Stimulated activated naive B cell treated with anti-CD40 and anti-IgM and Interleukin-4, amounts not matched to agents 10 μg/mL and 1 μg/mL and 100 μg/mL, for 72 hours (primary cell): ENCODE data around the gene RPL4.
A peak's percentile ranks its signal among the peaks of the same experiment; 100 is the strongest.
"Not testable (repeated sequence)": the region's sequence is repeated elsewhere in the genome, so short reads cannot be mapped to it uniquely, and the experiment has no call there.

ENCODE experiments used
- ATAC-seq, 2 donors: fragments of 150-1000 bp; cut with Tn5 transposase; replicated peaks; 2 replicates each; pipeline ENCODE4 v1.10.0; 2021; ENCODE audit warnings: moderate library complexity in 1 of 2
- DNase-seq: peaks from one replicate; pipeline ENCODE4 v3.0.0; 2021
- H3K27ac Mint-ChIP-seq: one replicate; pipeline ENCODE4 v1.8.0; 2022; ENCODE audit warnings: mild to moderate bottlenecking, mixed read lengths
- H3K27me3 Mint-ChIP-seq, 2 donors: one replicate each; pipeline ENCODE4 v1.8.0; 2022; ENCODE audit warnings: mixed read lengths in 2 of 2
- H3K36me3 Mint-ChIP-seq, 2 donors: one replicate each; pipeline ENCODE4 v1.8.0; 2022; ENCODE audit warnings: mixed read lengths in 2 of 2, mild to moderate bottlenecking in 1 of 2
- H3K4me1 Mint-ChIP-seq, 2 donors: one replicate each; pipeline ENCODE4 v1.8.0; 2022; ENCODE audit warnings: mixed read lengths in 2 of 2, mild to moderate bottlenecking in 1 of 2
- H3K4me3 Mint-ChIP-seq, 2 donors: one replicate each; pipeline ENCODE4 v1.8.0; 2022; ENCODE audit warnings: mild to moderate bottlenecking in 2 of 2, mixed read lengths in 2 of 2, moderate library complexity in 1 of 2
- H3K9me3 Mint-ChIP-seq, 2 donors: one replicate each; pipeline ENCODE4 v1.8.0; 2022; ENCODE audit warnings: mixed read lengths in 2 of 2, mild to moderate bottlenecking in 1 of 2

The RPL4 gene

DNA sequence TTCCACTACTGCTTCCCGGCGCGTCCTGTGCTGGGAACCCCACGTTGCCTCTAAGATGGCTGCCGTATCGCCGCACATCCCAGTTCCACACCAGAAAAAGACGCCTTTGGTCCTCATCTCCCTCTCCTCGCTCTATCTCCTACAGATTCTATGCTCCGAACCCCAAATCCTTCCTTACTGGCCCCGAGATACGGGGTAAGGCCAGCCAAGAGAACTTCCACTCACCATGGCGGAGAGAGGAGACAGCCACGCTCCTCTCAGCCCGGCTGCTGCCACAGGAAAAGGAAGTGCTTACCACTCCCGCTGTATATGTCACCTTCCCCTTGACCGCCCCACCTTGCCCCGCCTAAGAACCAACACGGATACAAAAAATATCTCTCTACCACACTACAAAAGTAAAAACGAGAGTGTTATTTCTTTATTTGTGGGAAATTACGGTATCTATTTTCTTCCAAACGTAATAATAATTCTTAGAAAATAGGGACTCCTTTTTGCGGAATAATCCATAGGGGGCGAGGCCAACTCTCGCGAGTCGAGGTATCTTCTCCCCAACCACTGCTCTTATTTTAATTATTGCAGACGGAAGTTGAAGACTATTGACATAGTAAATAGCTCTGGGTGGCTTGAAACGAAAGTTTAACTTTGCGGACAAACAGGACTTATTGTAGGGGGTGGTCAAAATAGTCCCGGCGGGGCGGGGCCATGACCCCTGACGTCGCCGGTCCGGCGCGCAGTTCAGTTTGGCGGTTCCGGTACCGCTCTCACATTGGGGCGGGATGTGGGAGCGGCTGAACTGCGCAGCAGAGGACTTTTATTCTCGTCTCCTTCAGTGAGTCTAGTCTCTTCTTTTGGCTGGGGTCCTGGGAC, at the start of gene RPL4, which contains the start of gene ZWILCH:
Gene RPL4, minus strand, starts transcription at position 293 of the 867 bp plus-strand sequence. Its CDS starts 65 bp downstream, at position 228.
Gene ZWILCH, plus strand, starts transcription at position 764 of the 867 bp plus-strand sequence. Its CDS starts 13 bp downstream, at position 777.
- peaks cover 18 to 42% of the 10 kb centered on the region in 2 donors for H3K4me1 Mint-ChIP-seq
- peaks cover 23 to 38% of the 10 kb centered on the region in 2 donors for H3K36me3 Mint-ChIP-seq
- H3K27ac Mint-ChIP-seq: peak within 1 kb of the TSS; percentile 100
- peak; percentile 76 for DNase-seq
- no peaks in the 10 kb centered on the region for H3K9me3 Mint-ChIP-seq
- peak within 1 kb of the TSS; percentile 86 to 100 for H3K4me3 Mint-ChIP-seq
- ATAC-seq: peak; percentile 88 to 90
- no peaks in the 10 kb centered on the region for H3K27me3 Mint-ChIP-seq

DNA sequence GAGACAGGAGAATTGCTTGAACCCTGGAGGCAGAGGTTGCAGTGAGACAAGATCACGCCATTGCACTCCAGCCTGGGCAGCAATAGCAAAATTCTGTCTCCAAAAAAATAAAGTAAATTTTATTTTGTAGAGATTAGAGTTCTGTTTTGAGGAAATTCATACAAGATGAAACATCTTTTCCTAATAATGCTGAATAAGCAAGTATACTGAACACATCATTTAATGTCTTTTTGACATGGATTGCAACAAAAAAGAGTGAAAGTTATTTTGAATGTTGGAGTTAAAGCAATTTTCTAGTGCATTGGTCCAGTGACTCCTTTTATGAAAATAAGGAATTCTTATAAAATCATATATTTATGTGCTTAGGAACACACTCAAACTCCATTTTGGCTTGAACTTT, 40.6 kb upstream of the RPL4 start:
- H3K27me3 Mint-ChIP-seq: no peaks in the 10 kb centered on the region
- H3K27ac Mint-ChIP-seq: no peak overlapping the region
- no peaks in the 10 kb centered on the region for H3K9me3 Mint-ChIP-seq
- ATAC-seq (no peak), DNase-seq (no peak)
- H3K4me1 Mint-ChIP-seq: no peaks in the 10 kb centered on the region
- no peak overlapping the region for H3K4me3 Mint-ChIP-seq
- peaks cover 21 to 35% of the 10 kb centered on the region in 2 donors for H3K36me3 Mint-ChIP-seq

GRCh38 chr15:66542896-66543295, 38.2 kb upstream of the RPL4 start:
- no peaks in the 10 kb centered on the region for H3K27me3 Mint-ChIP-seq
- no peak for ATAC-seq
- H3K4me3 Mint-ChIP-seq: no peak overlapping the region
- no peak for DNase-seq
- H3K9me3 Mint-ChIP-seq: no peaks in the 10 kb centered on the region
- H3K36me3 Mint-ChIP-seq: peaks cover 32 to 45% of the 10 kb centered on the region in 2 donors
- no peaks in the 10 kb centered on the region for H3K4me1 Mint-ChIP-seq
- H3K27ac Mint-ChIP-seq: no peak overlapping the region

DNA sequence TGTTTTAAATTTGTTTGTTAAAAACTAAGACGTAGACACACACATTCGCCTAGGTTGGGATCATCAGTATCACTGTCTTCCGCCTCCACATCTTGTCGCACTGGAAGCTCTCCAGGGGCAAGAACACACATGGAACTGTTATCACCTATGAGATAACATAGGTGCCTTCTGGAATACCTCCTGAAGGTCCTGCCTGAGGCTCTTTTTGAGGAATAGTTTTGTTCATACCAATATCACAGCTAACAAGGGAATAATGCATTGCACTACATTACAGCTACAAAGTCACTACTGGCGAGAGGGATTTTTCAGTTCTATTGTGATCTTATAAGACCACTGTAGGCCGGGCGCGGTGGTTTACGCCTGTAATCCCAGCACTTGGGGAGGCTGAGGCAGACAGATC, 30.4 kb upstream of the RPL4 start:
- DNase-seq: no peak
- no peaks in the 10 kb centered on the region for H3K4me1 Mint-ChIP-seq
- peaks cover 33 to 50% of the 10 kb centered on the region in 2 donors for H3K36me3 Mint-ChIP-seq
- H3K27ac Mint-ChIP-seq: no peak overlapping the region
- H3K4me3 Mint-ChIP-seq: no peak overlapping the region
- no peaks in the 10 kb centered on the region for H3K27me3 Mint-ChIP-seq
- H3K9me3 Mint-ChIP-seq: no peaks in the 10 kb centered on the region
- ATAC-seq: no peak

- H3K27ac Mint-ChIP-seq: no peak overlapping the region
- no peaks in the 10 kb centered on the region for H3K27me3 Mint-ChIP-seq
- peaks cover 7 to 11% of the 10 kb centered on the region in 2 donors for H3K4me1 Mint-ChIP-seq
- H3K36me3 Mint-ChIP-seq: peaks cover 32 to 49% of the 10 kb centered on the region in 2 donors
- peak in 1 of 2 donors; percentile 16 for ATAC-seq
- no peaks in the 10 kb centered on the region for H3K9me3 Mint-ChIP-seq
- H3K4me3 Mint-ChIP-seq: no peak overlapping the region
- DNase-seq: no peak
Observed at GRCh38 chr15:66524838-66525237, 20.2 kb upstream of the RPL4 start.

DNA sequence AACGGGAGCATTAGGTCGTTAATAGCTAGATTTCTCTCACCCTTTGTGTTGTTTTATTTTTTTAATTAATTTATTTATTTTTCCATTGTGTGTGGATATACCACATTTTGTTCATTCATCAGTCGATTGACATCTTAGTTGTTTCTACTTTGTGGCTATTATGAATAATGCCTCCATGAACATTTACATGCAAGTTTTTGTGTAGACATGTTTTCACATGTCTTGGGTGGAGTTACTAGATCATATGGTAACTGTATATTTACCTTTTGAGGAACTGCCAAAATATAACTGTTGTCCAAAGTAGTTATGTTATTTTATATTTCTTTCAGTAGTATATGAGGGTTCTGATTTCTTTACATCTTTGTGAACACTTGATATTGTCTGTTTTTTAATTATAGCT, 19.3 kb upstream of the RPL4 start:
- Mint-ChIP-seq H3K27me3 (no peaks in the 10 kb centered on the region), H3K27ac (no peak overlapping the region), H3K4me3 (no peak overlapping the region), H3K36me3 (peaks cover 30 to 45% of the 10 kb centered on the region in 2 donors), H3K9me3 (no peaks in the 10 kb centered on the region), H3K4me1 (peaks cover 7 to 11% of the 10 kb centered on the region in 2 donors)
- ATAC-seq: no peak
- no peak for DNase-seq

DNA sequence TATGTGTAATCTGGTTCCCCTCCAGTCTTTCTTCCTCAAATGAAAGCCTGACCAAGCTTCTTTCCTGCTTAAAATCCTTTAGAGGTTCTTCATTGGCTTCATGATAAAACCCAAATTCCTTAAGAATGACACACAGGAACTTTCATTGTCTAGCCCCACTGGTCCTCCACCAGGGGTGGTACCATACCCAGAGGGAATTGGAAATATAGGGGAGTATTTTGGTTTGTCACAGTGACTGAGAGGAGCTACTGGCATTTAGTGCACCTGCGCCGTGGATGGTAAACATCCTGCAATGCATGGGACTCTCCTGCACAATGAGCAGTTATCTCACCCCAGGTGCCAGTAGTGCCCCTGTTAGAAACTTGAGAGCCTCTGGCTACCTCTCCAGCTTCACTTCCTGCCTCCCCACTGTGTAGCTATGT, 11.3 kb upstream of the RPL4 start:
- no peak for ATAC-seq
- H3K4me3 Mint-ChIP-seq: no peak overlapping the region
- peaks cover 33 to 34% of the 10 kb centered on the region in 2 donors for H3K36me3 Mint-ChIP-seq
- H3K27ac Mint-ChIP-seq: no peak overlapping the region
- H3K9me3 Mint-ChIP-seq: no peaks in the 10 kb centered on the region
- DNase-seq: no peak
- no peaks in the 10 kb centered on the region for H3K4me1 Mint-ChIP-seq
- no peaks in the 10 kb centered on the region for H3K27me3 Mint-ChIP-seq

GRCh38 chr15:66514586-66514985, 9.9 kb upstream of the RPL4 start:
- DNase-seq (no peak), ATAC-seq (no peak)
- Mint-ChIP-seq H3K27ac (no peak overlapping the region), H3K27me3 (no peaks in the 10 kb centered on the region), H3K36me3 (peaks cover 32 to 36% of the 10 kb centered on the region in 2 donors), H3K4me3 (no peak overlapping the region), H3K4me1 (no peaks in the 10 kb centered on the region), H3K9me3 (no peaks in the 10 kb centered on the region)

DNA sequence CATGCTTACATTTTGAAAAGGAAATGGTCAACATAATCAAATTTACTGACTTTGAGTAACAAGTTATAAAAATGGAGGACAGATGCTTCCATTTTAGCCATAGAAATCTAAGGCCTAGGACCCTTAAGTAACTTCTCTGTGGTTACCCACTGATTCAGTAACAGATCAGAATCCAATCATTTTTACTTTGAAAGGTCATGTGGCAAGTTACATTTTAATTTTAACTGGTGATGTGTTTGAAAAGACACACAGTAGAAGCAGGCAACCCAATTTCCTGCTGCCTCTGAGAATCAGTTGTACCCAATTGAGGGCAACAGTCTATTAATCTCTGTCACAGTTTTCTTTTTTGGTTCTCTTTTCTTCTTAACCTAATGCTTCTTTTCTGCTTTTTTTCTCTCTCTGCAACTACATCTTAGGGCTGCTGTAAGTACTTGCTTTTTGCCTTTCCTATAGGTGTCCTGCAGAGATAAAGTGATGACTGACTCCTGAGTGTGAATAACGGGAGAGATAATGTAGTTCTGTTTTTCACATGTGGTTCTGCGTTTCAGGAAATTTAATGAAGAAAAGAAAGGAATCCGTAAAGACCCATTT, 3.7 kb upstream of the RPL4 start:
- Mint-ChIP-seq H3K27me3 (no peaks in the 10 kb centered on the region), H3K4me3 (no peak overlapping the region), H3K9me3 (no peaks in the 10 kb centered on the region), H3K4me1 (peaks cover 9 to 26% of the 10 kb centered on the region in 2 donors), H3K36me3 (peaks cover 8 to 15% of the 10 kb centered on the region in 2 donors), H3K27ac (no peak overlapping the region)
- ATAC-seq (no peak), DNase-seq (no peak)

DNA sequence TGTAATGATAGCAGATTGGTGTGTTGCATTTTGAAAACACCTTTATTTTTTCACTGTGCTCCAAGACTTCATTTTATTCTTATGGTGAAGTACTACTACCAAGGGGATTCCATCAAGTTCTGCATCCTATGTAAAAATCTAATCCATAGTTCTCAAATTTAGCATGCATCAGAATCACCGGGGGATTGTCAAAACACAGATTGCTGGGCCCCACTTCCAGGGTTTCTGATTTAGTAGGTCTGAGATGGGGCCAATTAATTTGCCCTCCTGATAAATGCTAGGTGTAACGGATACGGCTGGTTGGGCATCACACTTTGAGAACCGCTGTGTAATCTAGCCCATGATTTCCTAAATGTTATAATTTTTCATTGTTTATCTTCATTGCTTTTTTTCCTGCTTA, 1.2 kb upstream of the RPL4 start:
- peak overlapping the region; percentile 100 for H3K27ac Mint-ChIP-seq
- peak overlapping the region; percentile 86 to 100 for H3K4me3 Mint-ChIP-seq
- peaks cover 12 to 34% of the 10 kb centered on the region in 2 donors for H3K4me1 Mint-ChIP-seq
- peaks cover 17 to 32% of the 10 kb centered on the region in 2 donors for H3K36me3 Mint-ChIP-seq
- H3K9me3 Mint-ChIP-seq: no peaks in the 10 kb centered on the region
- ATAC-seq (no peak), DNase-seq (no peak)
- H3K27me3 Mint-ChIP-seq: no peaks in the 10 kb centered on the region

GRCh38 chr15:66505430-66505811, 766 bp upstream of the RPL4 start:
- Mint-ChIP-seq H3K27ac (peak overlapping the region; percentile 100), H3K36me3 (peaks cover 17 to 32% of the 10 kb centered on the region in 2 donors), H3K27me3 (no peaks in the 10 kb centered on the region), H3K4me1 (peaks cover 15 to 36% of the 10 kb centered on the region in 2 donors), H3K9me3 (no peaks in the 10 kb centered on the region), H3K4me3 (peak overlapping the region; percentile 86 to 100)
- DNase-seq (no peak), ATAC-seq (no peak)

- Mint-ChIP-seq H3K27ac (peak overlapping the region; percentile 100), H3K9me3 (no peaks in the 10 kb centered on the region), H3K4me3 (peak overlapping the region; percentile 86 to 100), H3K27me3 (no peaks in the 10 kb centered on the region), H3K4me1 (peaks cover 20 to 49% of the 10 kb centered on the region in 2 donors), H3K36me3 (peaks cover 31 to 46% of the 10 kb centered on the region in 2 donors)
- DNase-seq: no peak
- no peak for ATAC-seq
Observed at GRCh38 chr15:66503780-66504562, 684 bp downstream of the RPL4 start.

DNA sequence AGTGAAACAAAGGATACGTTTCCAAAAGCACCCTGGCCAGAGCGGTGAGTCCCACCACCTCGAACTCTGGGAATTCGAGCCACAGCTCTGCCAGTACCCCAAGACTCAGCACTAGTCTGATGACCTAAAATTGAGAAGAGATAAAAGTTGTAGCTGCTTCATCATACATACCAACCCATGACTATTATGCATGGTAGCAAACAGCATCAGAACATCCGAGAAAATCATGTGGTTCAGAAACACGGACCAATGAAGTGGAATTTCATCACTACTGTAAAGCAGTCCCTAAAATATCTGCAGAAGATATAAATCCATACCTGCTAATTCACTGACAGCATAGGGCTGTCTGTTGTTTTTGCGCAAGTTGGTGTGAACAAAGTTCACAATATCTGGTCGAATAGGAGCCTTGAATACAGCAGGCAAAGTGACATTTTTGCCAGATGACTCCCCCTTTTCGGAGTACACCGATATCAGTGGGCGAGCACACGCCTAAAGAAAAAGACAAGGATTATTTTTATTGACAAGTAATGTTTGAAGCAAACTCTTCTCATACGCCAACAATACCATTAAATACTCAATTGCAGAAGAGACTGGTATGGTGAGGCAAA, 1.5 kb downstream of the RPL4 start:
- Mint-ChIP-seq H3K36me3 (peaks cover 33 to 51% of the 10 kb centered on the region in 2 donors), H3K27ac (peak overlapping the region; percentile 100), H3K4me3 (peak overlapping the region; percentile 86 to 100), H3K4me1 (peaks cover 20 to 58% of the 10 kb centered on the region in 2 donors)
- DNase-seq, H3K27me3 Mint-ChIP-seq, ATAC-seq, H3K9me3 Mint-ChIP-seq: not testable (repeated sequence)

GRCh38 chr15:66502491-66502890, 2.2 kb downstream of the RPL4 start:
- peak overlapping the region; percentile 86 to 100 for H3K4me3 Mint-ChIP-seq
- ATAC-seq: no peak
- no peaks in the 10 kb centered on the region for H3K9me3 Mint-ChIP-seq

More at GRCh38 chr15:66502491-66502890, 2.2 kb downstream of the RPL4 start:
- DNase-seq: no peak
- Mint-ChIP-seq H3K4me1 (peaks cover 25 to 60% of the 10 kb centered on the region in 2 donors), H3K27ac (peak overlapping the region; percentile 76), H3K27me3 (no peaks in the 10 kb centered on the region), H3K36me3 (peaks cover 38 to 58% of the 10 kb centered on the region in 2 donors)
